ENCODE results near the gene ABITRAM.

Gene ABITRAM

GRCh38 chr9:108928386-108928785, 5.8 kb upstream of the ABITRAM start:
- in situ Hi-C loops (cut with HindIII; ENCODE audit: low sequenced_read_pairs), result no loop called here
- DNase-seq (ENCODE audit: low read depth), result no peak
- no peak overlapping the region for H3K4me3 ChIP-seq (ENCODE audit: low read depth, low read length)
- TF ChIP-seq, protein P1, sequence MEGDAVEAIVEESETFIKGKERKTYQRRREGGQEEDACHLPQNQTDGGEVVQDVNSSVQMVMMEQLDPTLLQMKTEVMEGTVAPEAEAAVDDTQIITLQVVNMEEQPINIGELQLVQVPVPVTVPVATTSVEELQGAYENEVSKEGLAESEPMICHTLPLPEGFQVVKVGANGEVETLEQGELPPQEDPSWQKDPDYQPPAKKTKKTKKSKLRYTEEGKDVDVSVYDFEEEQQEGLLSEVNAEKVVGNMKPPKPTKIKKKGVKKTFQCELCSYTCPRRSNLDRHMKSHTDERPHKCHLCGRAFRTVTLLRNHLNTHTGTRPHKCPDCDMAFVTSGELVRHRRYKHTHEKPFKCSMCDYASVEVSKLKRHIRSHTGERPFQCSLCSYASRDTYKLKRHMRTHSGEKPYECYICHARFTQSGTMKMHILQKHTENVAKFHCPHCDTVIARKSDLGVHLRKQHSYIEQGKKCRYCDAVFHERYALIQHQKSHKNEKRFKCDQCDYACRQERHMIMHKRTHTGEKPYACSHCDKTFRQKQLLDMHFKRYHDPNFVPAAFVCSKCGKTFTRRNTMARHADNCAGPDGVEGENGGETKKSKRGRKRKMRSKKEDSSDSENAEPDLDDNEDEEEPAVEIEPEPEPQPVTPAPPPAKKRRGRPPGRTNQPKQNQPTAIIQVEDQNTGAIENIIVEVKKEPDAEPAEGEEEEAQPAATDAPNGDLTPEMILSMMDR (IDR thresholded peaks at IDR 0.05; ENCODE audit: low read depth, low read length, missing control alignments), result no peak

- no peak for DNase-seq (ENCODE audit: low read depth)
- TF ChIP-seq, protein P1 (IDR thresholded peaks at IDR 0.05; ENCODE audit: low read depth, low read length, missing control alignments), result no peak
- H3K4me3 ChIP-seq (ENCODE audit: low read depth, low read length), result peak overlapping the region; percentile 72
- in situ Hi-C loops (cut with HindIII; ENCODE audit: low sequenced_read_pairs), result no loop called here
Measured at GRCh38 chr9:108933231-108933717, 926 bp upstream of the ABITRAM start.

- peak; percentile 88 for DNase-seq (ENCODE audit: low read depth)
- TF ChIP-seq, protein P1 (IDR thresholded peaks at IDR 0.05; ENCODE audit: low read depth, low read length, missing control alignments), result no peak
- in situ Hi-C loops (cut with HindIII; ENCODE audit: low sequenced_read_pairs), result no loop called here
- H3K4me3 ChIP-seq (ENCODE audit: low read depth, low read length), result peak within 1 kb of the TSS; percentile 72
Measured at GRCh38 chr9:108933718-108934322, 380 bp upstream of the ABITRAM start, which contains the start of gene ELP1. Gene ELP1, minus strand, starts transcription at chr9:108934124. Its CDS starts 2,978 bp downstream, at chr9:108931146.

DNA sequence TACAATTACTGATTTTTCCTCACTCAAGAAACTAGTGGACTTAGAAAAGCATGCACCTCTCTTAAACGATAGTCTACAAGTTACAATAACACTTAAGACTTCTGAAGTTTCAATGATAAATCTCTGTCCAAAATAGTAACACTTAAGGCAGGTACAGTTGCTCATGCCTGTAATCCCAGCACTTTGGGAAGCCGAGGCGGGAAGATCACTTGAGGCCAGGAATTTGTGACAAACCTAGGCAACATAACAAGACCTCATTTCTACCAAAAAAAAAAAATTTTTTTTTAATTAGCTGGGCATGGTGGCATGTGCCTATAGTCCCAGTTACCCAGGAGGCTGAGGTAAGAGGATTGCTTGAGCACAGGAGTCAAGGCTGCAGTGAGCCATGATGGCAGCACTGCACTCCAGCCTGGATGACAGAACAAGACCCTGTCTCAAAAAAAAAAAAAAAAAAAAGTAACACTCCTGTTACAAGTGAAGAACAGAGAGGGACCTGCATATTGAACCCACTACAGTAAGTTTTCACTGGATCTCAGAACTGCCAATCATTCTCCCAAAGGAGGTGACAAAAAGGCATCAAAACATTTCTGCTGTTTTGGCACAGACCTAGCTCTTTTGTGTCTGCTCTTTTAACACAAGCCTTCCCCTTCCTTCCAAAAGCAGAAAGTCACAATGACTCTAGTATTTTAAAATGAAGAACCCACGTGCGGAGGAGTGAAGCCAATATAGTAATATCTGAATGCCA, 3.5 kb downstream of the ABITRAM start:
- TF ChIP-seq, protein P1 (IDR thresholded peaks at IDR 0.05; ENCODE audit: low read depth, low read length, missing control alignments), result no peak
- in situ Hi-C loops (cut with HindIII; ENCODE audit: low sequenced_read_pairs), result no loop called here

GRCh38 chr9:108939975-108940374, 5.8 kb downstream of the ABITRAM start:
- in situ Hi-C loops (cut with HindIII; ENCODE audit: low sequenced_read_pairs), result no loop called here
- H3K4me3 ChIP-seq (ENCODE audit: low read depth, low read length), result no peak overlapping the region
- TF ChIP-seq, protein P1 (IDR thresholded peaks at IDR 0.05; ENCODE audit: low read depth, low read length, missing control alignments), result no peak
- DNase-seq (ENCODE audit: low read depth), result no peak

More for the DNA sequence above, 3.5 kb downstream of the ABITRAM start:
- DNase-seq (ENCODE audit: low read depth), result no peak
- H3K4me3 ChIP-seq (ENCODE audit: low read depth, low read length), result no peak overlapping the region

GRCh38 chr9:108950168-108950567, 16.0 kb downstream of the ABITRAM start:
- in situ Hi-C loops (cut with HindIII; ENCODE audit: low sequenced_read_pairs), result no loop called here
- no peak for DNase-seq (ENCODE audit: low read depth)
- H3K4me3 ChIP-seq (ENCODE audit: low read depth, low read length), result no peak overlapping the region
- TF ChIP-seq, protein P1 (IDR thresholded peaks at IDR 0.05; ENCODE audit: low read depth, low read length, missing control alignments), result no peak

All from astrocyte of the cerebellum (primary cell).